Measurements from ENCODE around the gene HEYL.

DNA sequence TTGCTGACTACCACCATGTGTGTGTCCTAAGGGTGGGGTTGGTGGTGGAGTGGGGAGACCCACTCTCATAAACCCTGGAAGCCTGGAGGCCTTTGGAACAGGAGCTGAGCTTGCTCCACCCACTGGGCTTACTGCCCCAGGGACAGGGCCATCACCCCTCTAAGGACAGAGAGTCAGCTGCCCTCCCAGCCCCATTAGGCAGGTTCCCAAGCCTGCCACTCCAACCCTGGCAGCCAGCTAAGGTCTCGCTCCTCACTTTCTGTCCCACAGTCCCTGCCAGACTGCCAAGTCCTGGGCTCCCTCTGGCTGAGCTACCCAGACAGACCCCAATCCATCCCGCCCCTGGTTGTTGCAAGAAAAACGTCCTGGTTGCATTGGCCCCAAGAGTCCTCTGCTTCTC, 28.7 kb upstream of the HEYL start:
- TF ChIP-seq CTCF (conservative IDR thresholded peaks at IDR 0.05; ENCODE audit: low read length), result no peak
- TF ChIP-seq EZH2phosphoT487 (IDR thresholded peaks at IDR 0.05; ENCODE audit: borderline replicate concordance), result no peak
